Testis (tissue), 3 donors: Measurements from ENCODE around the gene EFNA5. TPM values are rescaled to one million over a fixed set of nuclear protein-coding genes. Genes with fewer than 3 reads are reported as not detected.

Experiments
- DNase-seq: peaks from one replicate; pipeline ENCODE4 v3.0.0-alpha.2; 2019
- H3K27ac ChIP-seq, 2 donors: fragments of 200-600 bp; sonication (generic); one replicate each; pipeline ENCODE4 v1.5.1; 2019
- H3K27me3 ChIP-seq: fragments of 200-600 bp; sonication (generic); one replicate; pipeline ENCODE4 v1.5.1; 2019
- H3K36me3 ChIP-seq: fragments of 200-600 bp; sonication (generic); one replicate; pipeline ENCODE4 v1.5.1; 2017; ENCODE audit warnings: low read depth; ENCODE audit errors: missing control alignments
- H3K4me1 ChIP-seq: fragments of 200-600 bp; sonication (generic); one replicate; pipeline ENCODE4 v1.5.1; 2019
- H3K4me3 ChIP-seq, 2 donors: fragments of 200-600 bp; sonication (generic); one replicate each; pipeline ENCODE4 v1.5.1; 2017 to 2019
- H3K9me3 ChIP-seq: fragments of 200-600 bp; sonication (generic); one replicate; pipeline ENCODE4 v1.5.1; 2017
- CTCF ChIP-seq, 3 experiments: fragments of 450-650 bp in 2 of 3; fragments of 200-600 bp in 1 of 3; sonication (generic) in 1 of 3; IDR thresholded peaks; one replicate each; pipeline ENCODE4 v1.5.1; 2016 to 2019; ENCODE audit warnings: antibody characterized with exemption in 3 of 3, mild to moderate bottlenecking in 2 of 3, moderate library complexity in 1 of 3
- POLR2A ChIP-seq: fragments of 450-650 bp; IDR thresholded peaks from one replicate; pipeline ENCODE4 v1.6.1; 2017; ENCODE audit warnings: antibody characterized with exemption, mild to moderate bottlenecking, moderate library complexity
- WGBS, 2 donors: methylation state at CpG; one replicate each; pipeline ENCODE4 v1.1.5; 2018; 5-methylcytosine and 5-hydroxymethylcytosine counted together
- intact Hi-C: fragments of 100-400 bp; cut with DNase I; formaldehyde crosslinking; loops from one replicate; pipeline ENCODE4 v1.15.1; 2023; ENCODE audit warnings: low total_unique reads
- polyA plus RNA-seq: library from polyadenylated mRNA; stranded (reverse); fragments of 350-450 nt; fragmentation: Illumina TruSeq; extraction: RNeasy Lipid Tissue Mini Kit (QIAGEN cat#74804); gene quantifications from one replicate; pipeline ENCODE4 v1.2.3, GENCODE V29; 2014; ENCODE audit warnings: low read depth, low replicate concordance; ENCODE audit not compliant: insufficient read depth
- total RNA-seq, 2 donors: library from RNA; depleted of rRNA; stranded (reverse); fragments of >200 nt; gene quantifications; one replicate each; pipeline ENCODE4 v1.2.3, GENCODE V29; 2016

EFNA5 gene
- total and polyA plus RNA-seq, 3 donors from 2014 or later = 2.6 to 5.4 (median 3.5) TPM

GRCh38 chr5:107631805-107632362, 38.9 kb downstream of the EFNA5 start:
- intact Hi-C loops = no loop called here
- Histone ChIP-seq H3K27ac (no peak overlapping the region), H3K4me1 (no peaks in the 10 kb centered on the region), H3K27me3 (no peaks in the 10 kb centered on the region), H3K4me3 (no peak overlapping the region), H3K36me3 (no peaks in the 10 kb centered on the region), H3K9me3 (no peaks in the 10 kb centered on the region)
- no peak for TF ChIP-seq POLR2A
- no peak for TF ChIP-seq CTCF (IDR thresholded peaks at IDR 0.05)
- WGBS, 2 donors = 94 to 95% methylated on average over 4 of the region's 4 CpGs
- no peak for DNase-seq

GRCh38 chr5:107630184-107630583, 40.6 kb downstream of the EFNA5 start:
- TF ChIP-seq CTCF (IDR thresholded peaks at IDR 0.05) (no peak), POLR2A (no peak)
- no peak for DNase-seq
- 95% methylated on average over 2 of the region's 2 CpGs for WGBS, 2 donors

DNA sequence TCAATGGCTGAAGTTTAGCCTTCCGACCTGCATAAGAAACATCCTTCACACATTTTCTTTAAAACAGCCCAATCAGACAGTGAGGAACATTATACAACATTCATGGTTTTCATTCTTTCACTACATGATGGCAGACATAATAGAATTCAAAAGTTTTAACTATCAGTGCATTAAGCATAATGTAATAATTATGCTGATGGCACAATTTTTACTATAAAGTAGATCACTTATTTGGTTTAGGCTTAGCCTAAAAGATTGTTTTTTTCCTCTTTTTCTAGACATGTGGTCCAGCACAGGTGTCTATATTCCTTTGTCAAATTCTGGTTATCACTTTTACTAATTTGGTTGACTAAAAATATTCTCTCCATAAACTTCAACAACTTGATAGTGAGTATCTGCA, 46.5 kb downstream of the EFNA5 start:
- WGBS, 2 donors = 90 to 96% methylated on average over 1 of the region's 1 CpG

More at GRCh38 chr5:107630184-107630583, 40.6 kb downstream of the EFNA5 start:
- no peak overlapping the region for H3K27ac ChIP-seq
- intact Hi-C loops = no loop called here
- no peaks in the 10 kb centered on the region for H3K4me1 ChIP-seq
- no peaks in the 10 kb centered on the region for H3K36me3 ChIP-seq
- H3K27me3 ChIP-seq = no peaks in the 10 kb centered on the region
- no peaks in the 10 kb centered on the region for H3K9me3 ChIP-seq
- no peak overlapping the region for H3K4me3 ChIP-seq

GRCh38 chr5:107621089-107621488, 49.6 kb downstream of the EFNA5 start:
- no peak overlapping the region for H3K27ac ChIP-seq
- WGBS, 2 donors = 83 to 100% methylated on average over 1 of the region's 1 CpG
- no peak overlapping the region for H3K4me3 ChIP-seq
- no peak for TF ChIP-seq CTCF (IDR thresholded peaks at IDR 0.05)
- TF ChIP-seq POLR2A = no peak
- H3K36me3 ChIP-seq = no peaks in the 10 kb centered on the region
- H3K9me3 ChIP-seq = no peaks in the 10 kb centered on the region
- H3K27me3 ChIP-seq = no peaks in the 10 kb centered on the region
- no peaks in the 10 kb centered on the region for H3K4me1 ChIP-seq
- no peak for DNase-seq
- intact Hi-C loops = no loop called here

More for the DNA sequence above, 46.5 kb downstream of the EFNA5 start:
- H3K4me1 ChIP-seq = no peaks in the 10 kb centered on the region
- TF ChIP-seq POLR2A (no peak), CTCF (IDR thresholded peaks at IDR 0.05) (no peak)
- no peaks in the 10 kb centered on the region for H3K27me3 ChIP-seq
- H3K36me3 ChIP-seq = no peaks in the 10 kb centered on the region
- no peak overlapping the region for H3K4me3 ChIP-seq
- no peaks in the 10 kb centered on the region for H3K9me3 ChIP-seq
- H3K27ac ChIP-seq = no peak overlapping the region
- intact Hi-C loops = no loop called here
- no peak for DNase-seq

GRCh38 chr5:107619781-107620180, 51.0 kb downstream of the EFNA5 start:
- Histone ChIP-seq H3K9me3 (no peaks in the 10 kb centered on the region), H3K4me3 (no peak overlapping the region), H3K4me1 (no peaks in the 10 kb centered on the region), H3K27ac (no peak overlapping the region), H3K27me3 (no peaks in the 10 kb centered on the region), H3K36me3 (no peaks in the 10 kb centered on the region)
- TF ChIP-seq CTCF (IDR thresholded peaks at IDR 0.05) (no peak), POLR2A (no peak)
- no peak for DNase-seq
- intact Hi-C loops = no loop called here
- WGBS, 2 donors = 43 to 49% methylated on average over 2 of the region's 2 CpGs
